ENCODE data around the gene SNX9. TPM values are rescaled to one million over a fixed set of nuclear protein-coding genes. Genes with fewer than 3 reads are reported as not detected.

Gene SNX9
- total RNA-seq, 2 experiments from 2014 or later = 46.6 to 48.5 TPM

GRCh38 chr6:157789861-157790260 is 33.2 kb upstream of the SNX9 start:
- ChIA-PET POLR2A (no interaction called here), CTCF (interaction anchor here (1.2 kb wide), 1 partner anchor 33 kb away, joined by 5 read pairs; no protein-coding TSS in a partner anchor)
- no peak for DNase-seq
- H3K27me3 Mint-ChIP-seq = no peaks in the 10 kb centered on the region
- H3K36me3 Mint-ChIP-seq (ENCODE audit: low read depth) = no peaks in the 10 kb centered on the region
- Histone ChIP-seq H3K27me3 (ENCODE audit: control insufficient read depth in 1 of 2, insufficient read depth in 2 of 2, low read length in 2 of 2) (peaks cover 0 to 2% of the 10 kb centered on the region in 2 experiments), H3K27ac (ENCODE audit: low read depth in 1 of 2, low read length in 2 of 2) (no peak overlapping the region), H3K4me1 (ENCODE audit: insufficient read depth, low read length) (peaks cover 4% of the 10 kb centered on the region), H3K36me3 (ENCODE audit: insufficient read depth, low read length) (no peaks in the 10 kb centered on the region), H3K9me3 (ENCODE audit: control insufficient read depth in 1 of 2, insufficient read depth in 1 of 2, low read length in 2 of 2) (no peaks in the 10 kb centered on the region), H3K4me3 (ENCODE audit: low read length) (no peak overlapping the region)
- no peaks in the 10 kb centered on the region for H3K9me3 Mint-ChIP-seq
- no peak overlapping the region for H3K27ac Mint-ChIP-seq
- no peak for ATAC-seq (ENCODE audit: poor library complexity)
- intact Hi-C loops (cut with DNase I, micrococcal nuclease) = no loop called here
- no peak for TF ChIP-seq CTCF (IDR thresholded peaks at IDR 0.05)
- H3K4me1 Mint-ChIP-seq (ENCODE audit: low read depth) = peaks cover 11% of the 10 kb centered on the region
- no peak overlapping the region for H3K4me3 Mint-ChIP-seq

- DNase-seq (no peak), ATAC-seq (ENCODE audit: poor library complexity) (no peak)
- H3K27ac ChIP-seq (ENCODE audit: low read depth in 1 of 2, low read length in 2 of 2) = no peak overlapping the region
- H3K27me3 Mint-ChIP-seq = no peaks in the 10 kb centered on the region
- CTCF ChIA-PET = interaction anchor here (1.2 kb wide), 1 partner anchor 34 kb away, joined by 5 read pairs; no protein-coding TSS in a partner anchor
- POLR2A ChIA-PET = interaction anchor here (2.9 kb wide), 1 partner anchor 10 kb away, joined by 7 read pairs; no protein-coding TSS in a partner anchor
- peaks cover 0 to 2% of the 10 kb centered on the region in 2 experiments for H3K27me3 ChIP-seq (ENCODE audit: control insufficient read depth in 1 of 2, insufficient read depth in 2 of 2, low read length in 2 of 2)
- TF ChIP-seq CTCF (IDR thresholded peaks at IDR 0.05) = no peak
- no peaks in the 10 kb centered on the region for H3K9me3 Mint-ChIP-seq
- H3K36me3 ChIP-seq (ENCODE audit: insufficient read depth, low read length) = no peaks in the 10 kb centered on the region
- H3K36me3 Mint-ChIP-seq (ENCODE audit: low read depth) = no peaks in the 10 kb centered on the region
- H3K4me3 Mint-ChIP-seq = no peak overlapping the region
- no peaks in the 10 kb centered on the region for H3K9me3 ChIP-seq (ENCODE audit: control insufficient read depth in 1 of 2, insufficient read depth in 1 of 2, low read length in 2 of 2)
- no peak overlapping the region for H3K27ac Mint-ChIP-seq
- no peak overlapping the region for H3K4me3 ChIP-seq (ENCODE audit: low read length)
- peaks cover 11% of the 10 kb centered on the region for H3K4me1 Mint-ChIP-seq (ENCODE audit: low read depth)
- intact Hi-C loops (cut with DNase I, micrococcal nuclease) = no loop called here
- H3K4me1 ChIP-seq (ENCODE audit: insufficient read depth, low read length) = peaks cover 4% of the 10 kb centered on the region
Measured at GRCh38 chr6:157790548-157791160, 32.4 kb upstream of the SNX9 start.

- no peaks in the 10 kb centered on the region for H3K27me3 Mint-ChIP-seq
- intact Hi-C loops (cut with DNase I, micrococcal nuclease) = no loop called here
- H3K9me3 ChIP-seq (ENCODE audit: control insufficient read depth in 1 of 2, insufficient read depth in 1 of 2, low read length in 2 of 2) = no peaks in the 10 kb centered on the region
- H3K4me3 ChIP-seq (ENCODE audit: low read length) = no peak overlapping the region
- no peaks in the 10 kb centered on the region for H3K36me3 ChIP-seq (ENCODE audit: insufficient read depth, low read length)
- no peak overlapping the region for H3K27ac Mint-ChIP-seq
- H3K27ac ChIP-seq (ENCODE audit: low read depth in 1 of 2, low read length in 2 of 2) = no peak overlapping the region
- H3K36me3 Mint-ChIP-seq (ENCODE audit: low read depth) = no peaks in the 10 kb centered on the region
- TF ChIP-seq CTCF (IDR thresholded peaks at IDR 0.05) = no peak
- ChIA-PET CTCF (no interaction called here), POLR2A (interaction anchor here (0.7 to 2.9 kb wide), 2 partner anchors 9 to 435 kb away, joined by 3 to 7 read pairs; no protein-coding TSS in a partner anchor)
- H3K4me3 Mint-ChIP-seq = no peak overlapping the region
- no peak for ATAC-seq (ENCODE audit: poor library complexity)
- peaks cover 11% of the 10 kb centered on the region for H3K4me1 Mint-ChIP-seq (ENCODE audit: low read depth)
- no peaks in the 10 kb centered on the region for H3K27me3 ChIP-seq (ENCODE audit: control insufficient read depth in 1 of 2, insufficient read depth in 2 of 2, low read length in 2 of 2)
- H3K9me3 Mint-ChIP-seq = no peaks in the 10 kb centered on the region
- peaks cover 4% of the 10 kb centered on the region for H3K4me1 ChIP-seq (ENCODE audit: insufficient read depth, low read length)
- no peak for DNase-seq
Measured at GRCh38 chr6:157791450-157791849, 31.6 kb upstream of the SNX9 start.
